HepG2 (cell line): ENCODE results near the gene CDK2. TPM values are rescaled to one million over a fixed set of nuclear protein-coding genes. Genes with fewer than 3 reads are reported as not detected.

Experiments used
- polyA plus RNA-seq, 8 experiments: library from polyadenylated mRNA; depleted of rRNA in 3 of 8; stranded (reverse) in 7 of 8; unstranded in 1 of 8; fragments of >200 nt; fragmentation: Illumina TruSeq in 4 of 8; extraction: Trizol in 4 of 8; gene quantifications; 2 replicates each; pipeline versions ENCODE4 v1.2.1 to v1.2.3, GENCODE V29; 2011 to 2016; ENCODE audit warnings: low read depth in 4 of 8, missing spikeins in 1 of 8, mixed read lengths in 1 of 8; ENCODE audit not compliant: insufficient read depth in 1 of 8
- total RNA-seq, 5 experiments: library from RNA; depleted of rRNA; stranded (reverse); fragments of >200 nt; fragmentation: Illumina TruSeq; extraction: Trizol; gene quantifications; 2 replicates each; pipeline ENCODE4 v1.2.3, GENCODE V29; 2016; ENCODE audit warnings: low read depth in 1 of 5

Gene CDK2
- total and polyA plus RNA-seq, 2 of the 13 experiments (the other 11 are each of a cell fraction or from before 2014, with no cell fraction given): 47.5 to 52.6 TPM

Other genes with a start within 250 kb of the CDK2 start
- gene RDH5, start 246.4 kb upstream of the CDK2 start, total RNA-seq (2016; rRNA removed; fragmentation: Illumina TruSeq; extraction: Trizol): 1.0 and 2.6 TPM in 2 replicates
- gene RDH5, start 246.4 kb upstream of the CDK2 start, polyA plus RNA-seq (2011; rRNA removed): 5.7 TPM in 2 replicates
- gene CD63, start 237.8 kb upstream of the CDK2 start, total RNA-seq (2016; rRNA removed; fragmentation: Illumina TruSeq; extraction: Trizol): 134 and 277 TPM in 2 replicates
- 211 and 234 TPM in 2 replicates for gene CD63, start 237.8 kb upstream of the CDK2 start, polyA plus RNA-seq (2011; rRNA removed)
- 1.4 and 1.5 TPM in 2 replicates for gene GDF11, start 223.7 kb upstream of the CDK2 start, total RNA-seq (2016; rRNA removed; fragmentation: Illumina TruSeq; extraction: Trizol)
- gene GDF11, start 223.7 kb upstream of the CDK2 start, polyA plus RNA-seq (2011; rRNA removed): 0.63 and 1.0 TPM in 2 replicates
- gene SARNP, start 149.1 kb upstream of the CDK2 start, total RNA-seq (2016; rRNA removed; fragmentation: Illumina TruSeq; extraction: Trizol): 95.4 and 137 TPM in 2 replicates
- 46.4 and 59.0 TPM in 2 replicates for gene SARNP, start 149.1 kb upstream of the CDK2 start, polyA plus RNA-seq (2011; rRNA removed)
- 14.8 and 28.6 TPM in 2 replicates for gene ORMDL2, start 148.8 kb upstream of the CDK2 start, total RNA-seq (2016; rRNA removed; fragmentation: Illumina TruSeq; extraction: Trizol)
- gene ORMDL2, start 148.8 kb upstream of the CDK2 start, polyA plus RNA-seq (2011; rRNA removed): 24.0 and 30.2 TPM in 2 replicates
- 22.4 and 23.9 TPM in 2 replicates for gene DNAJC14, start 137.2 kb upstream of the CDK2 start, total RNA-seq (2016; rRNA removed; fragmentation: Illumina TruSeq; extraction: Trizol)
- 4.3 and 6.4 TPM in 2 replicates for gene DNAJC14, start 137.2 kb upstream of the CDK2 start, polyA plus RNA-seq (2011; rRNA removed)
- 0.07 TPM in 1 of 2 replicates, not detected in the other for gene MMP19, start 123.9 kb upstream of the CDK2 start, total RNA-seq (2016; rRNA removed; fragmentation: Illumina TruSeq; extraction: Trizol)
- gene MMP19, start 123.9 kb upstream of the CDK2 start, polyA plus RNA-seq (2011; rRNA removed): 0.08 and 0.16 TPM in 2 replicates
- gene PYM1, start 38.9 kb upstream of the CDK2 start, total RNA-seq (2016; rRNA removed; fragmentation: Illumina TruSeq; extraction: Trizol): 51.8 and 57.9 TPM in 2 replicates
- 40.7 and 44.0 TPM in 2 replicates for gene PYM1, start 38.9 kb upstream of the CDK2 start, polyA plus RNA-seq (2011; rRNA removed)
- 2.4 and 2.7 TPM in 2 replicates for gene DGKA, start 35.7 kb upstream of the CDK2 start, total RNA-seq (2016; rRNA removed; fragmentation: Illumina TruSeq; extraction: Trizol)
- gene DGKA, start 35.7 kb upstream of the CDK2 start, polyA plus RNA-seq (2011; rRNA removed): 5.4 and 7.6 TPM in 2 replicates
- gene PMEL, start 788 bp upstream of the CDK2 start, total RNA-seq (2016; rRNA removed; fragmentation: Illumina TruSeq; extraction: Trizol): 0.35 and 0.49 TPM in 2 replicates
- 3.3 and 3.4 TPM in 2 replicates for gene PMEL, start 788 bp upstream of the CDK2 start, polyA plus RNA-seq (2011; rRNA removed)
- 26.0 and 33.1 TPM in 2 replicates for gene RAB5B, start 7.2 kb downstream of the CDK2 start, total RNA-seq (2016; rRNA removed; fragmentation: Illumina TruSeq; extraction: Trizol)
- 68.3 and 70.4 TPM in 2 replicates for gene RAB5B, start 7.2 kb downstream of the CDK2 start, polyA plus RNA-seq (2011; rRNA removed)
- gene SUOX, start 30.4 kb downstream of the CDK2 start, total RNA-seq (2016; rRNA removed; fragmentation: Illumina TruSeq; extraction: Trizol): 23.9 and 24.6 TPM in 2 replicates
- gene SUOX, start 30.4 kb downstream of the CDK2 start, polyA plus RNA-seq (2011; rRNA removed): 25.9 and 28.9 TPM in 2 replicates
- gene IKZF4, start 54.2 kb downstream of the CDK2 start, total RNA-seq (2016; rRNA removed; fragmentation: Illumina TruSeq; extraction: Trizol): 0.58 and 0.76 TPM in 2 replicates
- 2.2 TPM in 2 replicates for gene IKZF4, start 54.2 kb downstream of the CDK2 start, polyA plus RNA-seq (2011; rRNA removed)
- gene RPS26, start 75.1 kb downstream of the CDK2 start, total RNA-seq (2016; rRNA removed; fragmentation: Illumina TruSeq; extraction: Trizol): 421 and 486 TPM in 2 replicates
- gene RPS26, start 75.1 kb downstream of the CDK2 start, polyA plus RNA-seq (2011; rRNA removed): 137 and 150 TPM in 2 replicates
- gene ERBB3, start 113.3 kb downstream of the CDK2 start, total RNA-seq (2016; rRNA removed; fragmentation: Illumina TruSeq; extraction: Trizol): 55.2 and 93.6 TPM in 2 replicates
- gene ERBB3, start 113.3 kb downstream of the CDK2 start, polyA plus RNA-seq (2011; rRNA removed): 358 and 371 TPM in 2 replicates
- 240 and 281 TPM in 2 replicates for gene PA2G4, start 137.7 kb downstream of the CDK2 start, total RNA-seq (2016; rRNA removed; fragmentation: Illumina TruSeq; extraction: Trizol)
- 115 and 147 TPM in 2 replicates for gene PA2G4, start 137.7 kb downstream of the CDK2 start, polyA plus RNA-seq (2011; rRNA removed)
- gene RPL41, start 149.8 kb downstream of the CDK2 start, total RNA-seq (2016; rRNA removed; fragmentation: Illumina TruSeq; extraction: Trizol): 4,012 and 4,443 TPM in 2 replicates
- gene RPL41, start 149.8 kb downstream of the CDK2 start, polyA plus RNA-seq (2011; rRNA removed): 6,595 and 7,670 TPM in 2 replicates
- 1.9 and 2.3 TPM in 2 replicates for gene ZC3H10, start 151.4 kb downstream of the CDK2 start, total RNA-seq (2016; rRNA removed; fragmentation: Illumina TruSeq; extraction: Trizol)
- 0.70 and 0.98 TPM in 2 replicates for gene ZC3H10, start 151.4 kb downstream of the CDK2 start, polyA plus RNA-seq (2011; rRNA removed)
- gene ESYT1, start 161.4 kb downstream of the CDK2 start, total RNA-seq (2016; rRNA removed; fragmentation: Illumina TruSeq; extraction: Trizol): 30.1 and 66.9 TPM in 2 replicates
- 71.0 and 80.1 TPM in 2 replicates for gene ESYT1, start 161.4 kb downstream of the CDK2 start, polyA plus RNA-seq (2011; rRNA removed)
- 75.7 and 76.5 TPM in 2 replicates for gene MYL6B, start 185.8 kb downstream of the CDK2 start, total RNA-seq (2016; rRNA removed; fragmentation: Illumina TruSeq; extraction: Trizol)
- 81.4 and 88.7 TPM in 2 replicates for gene MYL6B, start 185.8 kb downstream of the CDK2 start, polyA plus RNA-seq (2011; rRNA removed)
- 1,192 and 1,778 TPM in 2 replicates for gene MYL6, start 191.5 kb downstream of the CDK2 start, total RNA-seq (2016; rRNA removed; fragmentation: Illumina TruSeq; extraction: Trizol)
- 983 and 1,127 TPM in 2 replicates for gene MYL6, start 191.5 kb downstream of the CDK2 start, polyA plus RNA-seq (2011; rRNA removed)
- 13.1 and 21.3 TPM in 2 replicates for gene SMARCC2, start 222.7 kb downstream of the CDK2 start, total RNA-seq (2016; rRNA removed; fragmentation: Illumina TruSeq; extraction: Trizol)
- gene SMARCC2, start 222.7 kb downstream of the CDK2 start, polyA plus RNA-seq (2011; rRNA removed): 21.0 and 24.1 TPM in 2 replicates